CD4-positive, alpha-beta T cell treated with Interleukin-4 for 1 hour (primary cell): ENCODE measurements around the gene ALDH1A1.
"Not testable (repeated sequence)": the region's sequence is repeated elsewhere in the genome, so short reads cannot be mapped to it uniquely, and the experiment has no call there.

Source experiments
- DNase-seq, 2 donors: peaks; one replicate each; pipeline ENCODE4 v3.0.0-alpha.2; 2020 to 2022

The ALDH1A1 gene

DNA sequence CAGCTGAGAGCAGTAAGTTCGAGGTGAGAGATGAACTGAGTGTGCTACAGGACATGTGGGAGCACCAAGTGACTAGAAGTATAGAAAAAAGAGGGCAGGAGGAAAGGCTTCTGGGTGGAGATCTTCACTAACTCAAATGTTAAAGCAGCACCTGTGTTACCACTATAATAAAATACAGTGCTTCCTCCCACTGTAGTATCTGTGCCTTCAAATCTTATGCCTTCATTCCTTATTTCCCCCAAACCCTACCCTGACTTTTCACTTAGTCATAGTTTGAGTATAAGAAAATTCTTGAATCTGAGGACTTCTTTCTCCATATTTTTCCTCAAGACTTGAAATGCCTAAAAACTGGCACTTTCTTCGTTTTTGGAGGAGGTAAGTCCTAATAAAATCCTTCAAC lies 61.8 kb downstream of the ALDH1A1 start:
- DNase-seq, result no peak

DNA sequence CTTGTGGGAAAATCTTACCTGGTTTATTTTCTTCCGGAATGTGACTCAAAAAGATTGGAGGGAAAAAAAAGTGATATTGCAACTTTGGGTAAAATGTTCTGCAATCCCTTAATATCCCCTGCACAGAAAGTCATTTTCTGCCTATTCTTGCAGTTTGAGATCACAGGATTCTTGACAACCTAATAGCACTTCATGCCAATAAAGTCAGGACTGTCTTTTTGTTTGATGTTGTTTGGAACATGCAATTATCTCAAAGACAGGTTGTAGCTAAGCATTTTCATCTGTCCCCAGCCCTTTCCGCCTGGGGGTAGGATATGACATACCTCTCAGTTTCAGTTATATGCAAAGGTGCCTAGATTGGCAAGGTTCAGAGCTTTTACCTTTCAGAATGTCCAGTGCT lies 63.9 kb downstream of the ALDH1A1 start:
- no peak for DNase-seq

DNA sequence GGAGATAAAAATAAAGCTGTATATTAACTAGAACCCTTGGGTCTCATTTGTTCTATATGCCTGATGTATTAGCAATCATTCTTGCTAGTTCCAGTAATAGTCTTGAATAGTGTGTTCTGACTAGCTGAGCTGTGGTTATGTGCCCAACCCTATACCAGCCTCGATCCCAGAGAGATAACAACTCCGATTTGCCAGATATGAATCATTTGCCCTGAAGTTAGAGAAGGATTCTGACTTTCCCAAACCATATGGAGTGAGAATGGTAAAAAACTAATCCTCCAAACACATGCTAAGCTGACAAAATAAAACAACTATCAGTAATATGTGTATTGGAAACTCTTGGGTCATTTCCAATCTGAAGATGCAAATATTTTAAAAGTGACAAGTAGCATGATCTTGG lies 64.8 kb downstream of the ALDH1A1 start:
- DNase-seq, result no peak

DNA sequence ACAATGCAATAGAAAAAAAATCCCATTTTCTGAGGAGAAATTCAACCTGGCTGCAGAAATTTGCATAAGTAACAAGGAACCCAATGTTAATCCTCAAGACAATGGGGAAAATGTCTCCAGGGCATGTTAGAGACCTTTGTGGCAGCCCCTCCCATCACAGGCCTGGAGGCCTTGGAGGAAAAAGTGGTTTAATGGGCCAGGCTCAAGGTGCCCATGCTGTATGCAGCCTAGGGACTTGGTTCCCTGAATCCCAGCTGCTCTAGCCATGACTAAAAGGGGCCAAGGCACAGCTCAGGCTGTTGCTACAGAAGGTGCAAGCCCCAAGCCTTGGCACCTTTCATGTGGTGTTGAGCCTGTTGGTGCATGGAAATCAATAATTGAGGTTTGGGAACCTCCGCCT lies 66.5 kb downstream of the ALDH1A1 start:
- no peak for DNase-seq

DNA sequence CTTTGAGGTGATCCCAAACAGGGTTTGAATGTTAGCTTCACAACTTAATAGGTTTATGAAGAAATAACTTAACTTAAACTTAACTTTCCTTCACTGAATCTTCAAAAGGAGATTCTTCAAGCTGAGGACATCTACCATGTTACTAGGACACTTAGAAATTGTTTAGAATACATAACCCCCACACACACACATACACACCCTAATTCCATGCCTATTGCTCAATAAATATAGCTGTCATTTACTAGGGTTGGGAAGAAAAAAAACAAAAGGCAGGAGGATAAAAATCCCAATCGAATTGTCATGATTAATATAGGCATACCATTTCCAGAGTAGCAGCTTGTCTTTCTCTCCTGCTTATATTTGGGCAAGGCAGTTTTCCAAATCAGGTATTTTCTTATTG lies 68.3 kb downstream of the ALDH1A1 start:
- no peak for DNase-seq

DNA sequence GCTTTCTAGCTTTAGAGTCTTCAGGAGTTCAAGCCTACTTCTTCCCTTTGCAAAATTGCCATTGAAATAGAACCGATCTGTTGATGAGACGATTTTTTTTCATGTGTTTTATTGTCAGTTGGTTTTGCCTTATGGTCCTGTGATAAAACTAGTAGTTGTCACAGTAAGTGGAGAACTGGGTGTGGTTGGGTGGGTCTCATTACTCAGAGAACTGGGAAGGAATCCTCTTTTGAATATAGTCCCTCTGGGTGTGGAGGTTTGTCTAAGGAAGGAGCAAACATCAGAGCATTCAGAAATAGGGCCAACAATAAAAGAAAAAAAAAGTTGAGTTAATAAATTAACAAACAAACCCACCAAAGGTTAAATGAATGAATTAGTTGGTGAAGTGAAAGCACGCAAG lies 69.0 kb downstream of the ALDH1A1 start:
- no peak for DNase-seq

DNA sequence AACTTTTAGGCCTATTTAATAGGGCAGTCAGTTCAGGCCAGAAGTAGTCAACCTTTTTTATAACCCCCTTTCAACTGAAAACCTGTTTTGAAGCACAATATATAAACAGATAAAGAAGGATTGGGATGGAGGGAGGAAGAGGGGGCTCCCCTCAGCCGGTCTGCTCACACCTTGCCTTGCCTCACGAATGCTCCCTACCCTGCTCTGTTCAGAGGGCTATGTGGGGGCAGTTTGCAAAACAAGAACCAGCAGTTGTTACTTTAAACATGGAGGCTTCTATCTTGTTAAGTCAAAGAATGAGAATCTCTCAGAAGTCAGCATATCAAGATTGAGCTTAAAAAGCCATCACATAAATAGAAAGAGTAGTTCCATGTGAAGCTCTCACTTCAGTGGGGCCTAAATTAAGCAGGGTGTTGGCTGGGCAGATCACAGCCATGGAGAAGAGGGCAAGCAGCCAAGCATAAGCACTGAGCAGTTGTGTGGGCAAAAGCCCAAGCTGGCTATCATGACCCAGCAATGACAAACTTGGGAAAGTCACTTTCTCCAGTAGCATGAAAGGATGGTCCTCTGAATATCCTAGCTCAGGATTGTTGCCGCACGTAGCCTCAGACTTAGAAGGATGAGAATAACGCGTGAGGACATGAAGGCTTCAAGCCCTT lies 70.6 kb downstream of the ALDH1A1 start:
- no peak for DNase-seq

DNA sequence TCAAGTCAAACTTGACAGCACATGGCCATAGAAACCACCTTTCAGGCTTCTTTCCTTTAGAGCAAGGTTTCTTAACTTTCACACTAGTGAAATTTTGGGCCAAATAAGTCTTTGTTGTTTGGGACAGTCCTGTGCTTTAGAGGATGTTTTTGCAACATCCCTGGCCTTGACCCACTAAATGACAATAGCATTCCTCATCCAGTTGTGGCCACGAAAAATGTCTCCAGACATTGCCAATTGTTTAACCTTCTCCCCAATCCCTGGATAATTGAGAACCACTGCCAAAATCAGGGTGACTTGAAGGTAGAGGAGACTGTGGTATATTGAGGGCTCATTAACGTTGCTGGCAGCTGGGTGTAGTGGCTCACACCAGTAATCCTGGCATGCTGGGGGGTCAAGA lies 72.0 kb downstream of the ALDH1A1 start:
- DNase-seq, result no peak

DNA sequence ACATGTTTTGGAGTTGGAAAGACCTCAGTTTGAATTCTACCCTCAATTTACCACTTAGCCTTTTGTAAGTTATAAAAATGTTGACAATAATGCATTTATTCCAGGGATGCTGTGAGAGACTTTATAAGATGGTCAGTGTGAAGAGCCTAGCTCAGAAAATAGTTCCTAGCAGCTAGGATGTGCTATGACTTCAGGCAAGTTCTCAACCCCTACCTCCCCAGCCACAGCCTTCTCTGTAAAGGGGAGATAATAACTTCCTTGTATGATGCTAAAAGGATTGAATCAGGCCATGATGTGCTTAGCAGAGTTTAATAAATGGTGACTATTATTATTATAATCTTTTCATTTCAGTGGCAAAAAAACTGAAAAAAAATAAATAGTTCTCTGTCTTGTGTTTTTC lies 77.6 kb downstream of the ALDH1A1 start:
- DNase-seq, result no peak

DNA sequence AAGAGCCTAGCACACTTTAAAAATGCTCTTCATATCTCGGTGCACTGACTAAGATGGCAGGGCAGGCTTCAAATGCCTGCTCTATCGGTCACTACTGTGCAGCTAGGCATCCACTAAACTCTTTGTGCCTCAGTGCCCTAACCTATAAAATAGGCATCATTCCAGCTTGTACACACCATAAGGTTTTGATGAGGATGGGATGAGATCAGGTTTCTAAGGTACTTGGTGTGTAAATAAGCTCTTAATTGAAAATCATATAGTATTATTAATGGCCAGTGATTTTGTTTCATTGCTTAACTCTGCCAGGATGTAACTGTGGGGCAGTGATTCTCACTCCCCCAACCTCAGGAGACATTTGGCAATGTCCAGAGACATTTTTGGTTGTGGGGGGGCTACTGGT lies 78.5 kb downstream of the ALDH1A1 start:
- DNase-seq, result no peak

DNA sequence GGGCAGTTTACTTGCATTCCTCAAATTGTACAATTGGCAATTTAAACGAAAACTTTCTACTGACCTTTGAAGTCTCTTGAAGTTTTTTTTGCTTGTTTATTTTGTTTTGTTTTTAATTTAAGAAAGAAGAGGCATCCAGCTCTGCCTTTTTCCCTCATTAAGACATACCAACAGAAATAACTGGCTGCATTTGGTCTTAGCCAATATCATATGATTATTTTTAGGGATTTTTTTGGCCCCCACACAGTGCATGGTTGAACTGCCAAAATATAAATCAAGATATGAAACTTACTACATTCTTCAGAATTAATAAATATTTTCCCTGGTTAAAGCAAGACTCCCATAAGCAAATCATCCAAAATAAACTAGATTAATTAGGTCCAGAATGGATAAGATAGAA lies 79.4 kb downstream of the ALDH1A1 start:
- DNase-seq, result no peak

DNA sequence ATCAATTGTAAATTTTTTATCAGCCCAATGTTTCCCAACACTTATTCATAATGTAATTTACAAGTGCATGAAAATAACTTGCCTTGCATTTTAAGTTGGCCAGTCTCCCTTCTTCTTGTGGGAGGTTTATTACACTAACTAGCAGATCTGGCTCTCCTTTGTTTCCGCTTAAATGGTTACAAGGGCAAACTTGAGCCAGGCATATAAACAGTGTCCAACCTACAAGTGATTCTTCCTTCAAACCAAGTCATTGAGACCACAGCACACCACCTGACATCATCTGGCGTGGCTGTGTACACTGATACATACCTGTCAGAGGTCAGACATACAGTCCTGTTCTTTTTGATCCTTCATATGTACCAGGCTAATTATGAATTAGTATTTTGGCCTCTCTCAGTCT lies 80.1 kb downstream of the ALDH1A1 start:
- no peak for DNase-seq

DNA sequence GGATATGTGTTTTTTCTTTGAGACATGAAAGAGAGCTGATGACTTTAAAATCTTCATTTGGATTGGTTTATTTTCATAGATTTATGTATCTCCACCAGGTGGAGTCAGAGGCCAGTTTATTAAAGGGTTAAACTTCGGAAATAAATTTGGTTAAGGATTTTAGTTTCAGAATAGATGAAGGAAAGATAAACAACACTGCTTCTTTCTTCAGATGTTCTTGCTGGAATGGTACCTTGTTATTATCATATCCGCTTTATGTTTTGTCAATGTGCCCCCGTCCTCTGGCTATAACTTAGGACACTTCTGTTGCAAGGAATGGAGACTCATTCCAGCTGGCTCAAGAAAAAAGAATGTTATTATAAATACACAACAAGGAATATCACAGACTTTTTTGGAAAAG lies 81.2 kb downstream of the ALDH1A1 start:
- no peak for DNase-seq

DNA sequence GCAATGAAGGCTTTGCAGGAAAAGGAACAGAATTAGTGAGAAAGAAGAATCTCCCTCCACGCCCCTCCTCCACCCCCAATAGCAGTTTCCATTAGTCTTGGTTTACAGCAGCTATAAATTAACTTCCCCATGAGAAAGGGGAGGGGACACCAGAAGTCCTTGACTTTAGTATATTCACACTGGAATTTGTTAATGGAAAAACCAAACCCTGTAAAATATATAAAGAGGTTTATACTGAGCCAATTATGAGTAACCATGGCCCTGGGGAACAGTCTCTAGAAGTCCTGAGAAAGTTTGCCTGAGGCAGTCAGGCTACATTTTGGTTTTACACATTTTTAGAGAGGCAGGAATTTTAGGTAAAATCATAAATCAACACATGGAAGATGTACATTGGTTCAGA lies 88.5 kb downstream of the ALDH1A1 start:
- no peak for DNase-seq

DNA sequence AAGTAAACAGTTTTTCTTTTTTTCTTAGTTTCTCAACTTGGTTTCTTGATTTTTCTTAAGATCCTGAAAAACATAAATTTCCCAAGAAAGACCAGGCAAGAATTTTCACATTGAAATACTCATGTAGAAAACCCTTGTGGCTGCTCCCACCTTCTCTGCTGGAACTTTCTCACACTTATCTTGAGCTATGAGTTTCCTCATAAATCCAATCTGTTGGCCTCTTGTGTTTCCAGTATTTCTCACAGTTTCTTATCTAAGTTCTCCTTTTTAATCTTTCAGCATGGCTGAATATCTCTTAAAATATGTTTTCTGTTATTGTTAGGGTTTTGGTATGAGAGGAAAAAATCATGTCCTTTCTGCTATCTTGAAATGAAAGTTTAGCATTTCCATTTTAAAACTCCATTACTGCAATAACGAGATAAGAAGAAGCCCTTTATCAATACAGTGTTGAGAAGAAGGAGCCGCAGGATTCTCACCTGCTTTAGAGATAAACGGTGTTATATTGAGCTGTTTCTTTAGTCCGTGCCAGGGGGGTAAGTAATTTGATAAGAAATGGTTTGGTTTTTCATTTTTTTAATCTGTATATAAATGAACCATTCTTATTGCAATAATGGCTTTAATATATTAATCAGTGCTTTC lies 89.3 kb downstream of the ALDH1A1 start:
- DNase-seq, result no peak

DNA sequence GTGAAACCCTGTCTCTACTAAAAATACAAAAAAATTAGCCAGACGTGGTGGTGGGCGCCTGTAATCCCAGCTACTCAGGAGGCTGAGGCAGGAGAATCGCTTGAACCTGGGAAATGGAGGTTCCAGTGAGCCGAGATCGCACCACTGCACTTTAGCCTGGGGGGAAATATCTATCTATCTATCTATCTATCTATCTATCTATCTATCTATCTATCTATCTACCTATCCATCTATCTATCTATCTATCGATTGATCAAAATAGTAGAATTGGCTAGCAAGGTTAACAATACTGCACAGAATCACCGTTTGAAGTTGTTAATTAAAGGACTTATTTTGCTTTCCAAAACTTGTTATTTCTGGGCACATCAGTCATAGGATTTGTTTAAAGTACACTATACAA lies 90.1 kb downstream of the ALDH1A1 start:
- not testable (repeated sequence) for DNase-seq

DNA sequence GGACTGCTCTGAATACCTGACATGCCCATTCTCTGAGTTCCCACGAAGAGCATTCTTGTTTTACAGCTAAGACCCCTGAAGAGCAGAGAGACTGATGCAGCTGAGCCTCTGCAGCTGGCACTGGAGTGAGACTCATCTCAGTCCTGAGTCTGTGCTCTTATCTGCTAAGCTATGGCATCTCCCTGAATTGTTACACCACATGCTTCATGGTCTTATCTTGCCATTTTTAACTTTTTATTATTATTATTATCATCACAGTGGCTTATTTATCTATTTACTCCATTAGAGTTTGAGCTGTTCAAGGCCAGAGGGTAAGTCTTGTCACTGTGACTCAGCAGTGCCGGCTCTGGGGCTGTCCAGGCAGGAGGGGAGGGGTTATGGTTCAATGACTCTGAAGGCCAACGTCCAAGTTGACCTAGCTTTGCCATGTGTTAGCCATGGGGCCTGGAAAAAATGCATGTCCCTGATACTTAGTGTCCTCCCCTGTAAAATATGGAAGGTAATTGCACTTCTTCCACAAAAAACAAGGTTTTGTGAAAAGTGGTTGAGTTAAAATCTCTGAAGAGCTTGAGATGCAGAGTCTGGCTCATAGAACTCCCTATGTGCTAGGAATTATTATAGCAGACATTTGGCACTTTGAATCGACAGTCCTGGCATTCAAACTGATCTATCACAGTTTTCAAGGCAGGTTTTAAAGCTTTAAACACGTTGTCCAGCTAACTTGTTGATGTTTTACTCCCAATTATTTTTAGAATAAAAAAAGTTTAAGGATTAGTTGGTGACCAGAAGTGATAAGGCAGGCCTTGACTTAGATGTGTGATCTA lies 94.6 kb downstream of the ALDH1A1 start:
- no peak for DNase-seq

DNA sequence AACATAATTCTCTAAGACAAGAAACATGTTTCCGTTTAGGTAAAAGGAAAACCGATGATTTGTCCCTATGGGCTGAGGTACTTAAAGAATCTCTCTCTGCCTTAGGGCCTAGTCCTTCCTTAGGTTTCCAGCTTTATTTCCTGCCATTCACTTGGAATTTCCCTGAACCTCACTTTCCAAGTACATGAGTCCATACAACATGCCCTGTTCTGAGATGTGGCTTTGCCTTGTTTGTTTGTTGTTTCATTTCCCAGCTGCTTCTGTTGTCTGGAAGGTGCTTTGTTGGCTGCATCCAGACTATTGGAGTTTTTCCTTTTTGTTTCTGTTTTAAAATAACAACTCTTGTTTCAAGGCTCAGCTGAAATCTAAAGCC lies 95.2 kb downstream of the ALDH1A1 start:
- no peak for DNase-seq

DNA sequence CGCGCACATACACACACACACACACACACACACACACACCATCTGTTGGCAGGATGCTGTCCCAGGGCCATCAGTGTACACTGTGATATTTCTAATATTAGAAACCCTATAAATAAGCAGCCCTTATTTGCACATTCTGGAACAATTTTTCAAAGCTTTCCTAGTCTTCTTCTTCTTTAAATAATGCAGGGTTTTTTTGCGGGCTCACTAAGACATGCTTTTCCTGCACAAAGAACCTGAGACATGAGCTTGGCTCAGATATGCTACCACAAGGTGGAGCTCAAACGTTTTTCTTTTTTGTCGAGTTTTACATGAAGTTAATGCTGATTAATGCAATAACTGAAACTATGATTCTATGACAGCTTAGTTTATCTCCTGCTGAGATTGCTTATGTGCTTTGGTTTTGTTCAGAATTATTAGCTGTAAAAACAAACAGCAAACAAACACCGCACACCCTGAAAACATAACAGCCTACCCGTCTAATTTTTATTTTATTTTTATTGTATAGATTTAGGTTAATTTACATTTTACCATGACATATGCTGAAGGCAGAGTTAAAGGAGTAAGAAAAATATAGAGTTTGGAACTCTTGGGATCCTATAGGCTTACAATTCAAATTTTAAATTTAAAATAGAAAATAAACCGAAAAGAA lies 95.8 kb downstream of the ALDH1A1 start:
- DNase-seq, result no peak

DNA sequence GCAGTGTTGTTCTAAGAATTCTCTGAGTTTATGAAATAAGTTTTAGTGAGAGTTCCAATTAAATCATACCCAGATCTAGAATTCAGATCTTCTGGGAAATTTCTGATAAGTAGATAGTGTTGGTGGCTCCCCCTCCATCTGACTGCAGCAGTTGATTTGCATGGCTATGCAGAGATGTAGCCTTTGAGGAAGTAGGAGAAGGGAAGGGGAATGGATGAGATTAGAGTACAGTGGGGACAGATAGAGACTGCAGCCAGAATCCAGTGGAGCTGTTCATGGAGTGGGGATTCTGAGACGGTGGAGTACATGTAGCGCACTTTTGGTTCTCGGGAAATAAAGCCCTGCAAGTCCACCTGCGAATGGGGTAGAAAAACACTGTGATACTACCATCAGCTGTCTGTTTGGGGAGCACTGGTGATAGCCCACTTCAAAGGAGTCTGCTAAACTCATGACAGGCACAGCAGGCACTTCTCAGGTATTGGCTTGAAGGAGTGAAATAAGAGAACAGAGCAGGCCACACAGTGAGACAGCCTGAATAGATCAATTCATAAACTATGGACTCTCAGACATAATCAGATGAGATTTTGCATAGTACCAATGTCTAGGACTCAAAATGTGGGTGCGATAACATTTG lies 96.8 kb downstream of the ALDH1A1 start:
- DNase-seq, result no peak

DNA sequence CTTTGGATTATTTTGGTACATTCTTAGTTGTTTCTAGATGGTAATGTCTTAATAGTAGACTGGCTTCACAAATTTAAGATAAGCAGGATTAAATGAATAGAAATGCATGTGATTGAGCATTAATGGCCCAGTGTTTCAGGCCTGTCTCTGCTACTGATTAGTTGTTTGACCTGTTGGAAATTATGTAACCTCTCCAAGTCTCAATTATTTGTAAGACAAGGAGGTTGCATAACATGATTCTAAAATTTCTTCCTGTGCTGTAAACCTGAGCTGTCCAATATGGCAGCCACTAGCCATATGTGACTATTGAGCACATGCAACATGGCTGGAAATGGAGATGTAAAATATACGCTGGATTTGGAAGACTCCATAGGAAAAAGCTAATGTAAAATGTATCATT lies 97.5 kb downstream of the ALDH1A1 start:
- DNase-seq, result no peak
